K562 (cell line): Measurements from ENCODE around the gene AMMECR1L. TPM values are rescaled to one million over a fixed set of nuclear protein-coding genes. Genes with fewer than 3 reads are reported as not detected.

Source experiments
- ARID3A ChIP-seq: IDR thresholded peaks from 2 replicates; pipeline ENCODE4 v1.6.1; 2012; ENCODE audit warnings: low read depth, low read length, improper control_type of control experiment, borderline replicate concordance
- ARNT ChIP-seq, 2 experiments: fragments of 450-650 bp; IDR thresholded peaks; 2 replicates each; pipeline ENCODE4 v1.6.1; 2016; ENCODE audit warnings: mild to moderate bottlenecking in 1 of 2
- ATF2 ChIP-seq: sonication (generic); formaldehyde crosslinking; IDR thresholded peaks from 2 replicates; pipeline ENCODE4 v1.8.1; 2022; ENCODE audit warnings: missing genetic modification reagents
- ATF3 ChIP-seq, 2 experiments: fragments of 450-650 bp in 1 of 2; sonication (generic) in 1 of 2; formaldehyde crosslinking in 1 of 2; IDR thresholded peaks in 1 of 2; conservative IDR thresholded peaks in 1 of 2; 2 replicates each; pipeline versions ENCODE4 v1.6.1 to v1.8.1; 2016 to 2023; ENCODE audit warnings: mild to moderate bottlenecking in 2 of 2, moderate library complexity in 2 of 2, inconsistent platforms in 1 of 2, missing genetic modification reagents in 1 of 2
- CBX1 ChIP-seq: sonication (generic); IDR thresholded peaks from 2 replicates; pipeline ENCODE4 v1.6.1; 2016; ENCODE audit warnings: antibody characterized with exemption, low read depth, mild to moderate bottlenecking
- CEBPB ChIP-seq: fragments of 450-650 bp; IDR thresholded peaks from 2 replicates; pipeline ENCODE4 v1.6.1; 2016; ENCODE audit warnings: missing genetic modification characterization, missing compliant biosample characterization
- CREB3 ChIP-seq: fragments of 450-650 bp; conservative IDR thresholded peaks from 2 replicates; pipeline ENCODE4 v1.6.1; 2016; ENCODE audit warnings: missing genetic modification characterization, low read depth, mild to moderate bottlenecking, missing compliant biosample characterization, moderate library complexity
- CREM ChIP-seq: IDR thresholded peaks from 2 replicates; pipeline ENCODE4 v1.6.1; 2014; ENCODE audit warnings: antibody characterized with exemption, low read depth
- KAT8 ChIP-seq: fragments of 450-650 bp; IDR thresholded peaks from 2 replicates; pipeline ENCODE4 v1.6.1; 2016; ENCODE audit warnings: low read depth, mild to moderate bottlenecking
- LCOR ChIP-seq: sonication (generic); formaldehyde crosslinking; IDR thresholded peaks from 2 replicates; pipeline ENCODE4 v1.8.0; 2022; ENCODE audit warnings: mild to moderate bottlenecking, missing genetic modification reagents
- MXI1 ChIP-seq: IDR thresholded peaks from 2 replicates; pipeline ENCODE4 v1.6.1; 2011; ENCODE audit warnings: low read depth, mild to moderate bottlenecking, improper control_type of control experiment, low read length
- RCOR1 ChIP-seq, 2 experiments: IDR thresholded peaks; 2 replicates each; pipeline ENCODE4 v1.6.1; 2012; ENCODE audit warnings: low read depth in 2 of 2, low read length in 2 of 2, borderline replicate concordance in 1 of 2, improper control_type of control experiment in 1 of 2
- SFPQ ChIP-seq: fragments of 200-400 bp; formaldehyde crosslinking; IDR thresholded peaks from 2 replicates; pipeline ENCODE4 v1.6.1; 2017; ENCODE audit warnings: mild to moderate bottlenecking, low read depth, low read length, moderate library complexity
- SMAD4 ChIP-seq: fragments of 250-450 bp; sonication (Bioruptor Pico); conservative IDR thresholded peaks from 2 replicates; pipeline ENCODE4 v1.8.0; 2021; ENCODE audit warnings: inconsistent platforms, mild to moderate bottlenecking, moderate library complexity
- SMC3 ChIP-seq: conservative IDR thresholded peaks from 2 replicates; pipeline ENCODE4 v1.6.1; 2011; ENCODE audit warnings: low read depth, low read length, improper control_type of control experiment; ENCODE audit not compliant: insufficient read depth
- SRSF9 ChIP-seq: fragments of 200-400 bp; formaldehyde crosslinking; IDR thresholded peaks from 2 replicates; pipeline ENCODE4 v1.6.1; 2017; ENCODE audit warnings: low read depth, low read length, borderline replicate concordance
- TAL1 ChIP-seq: fragments of 450-650 bp; IDR thresholded peaks from 2 replicates; pipeline ENCODE4 v1.6.1; 2016; ENCODE audit warnings: mild to moderate bottlenecking
- ZNF174 ChIP-seq: fragments of 250-450 bp; sonication (Bioruptor Pico); IDR thresholded peaks from 2 replicates; pipeline ENCODE4 v1.4.0; 2020; ENCODE audit warnings: mild to moderate bottlenecking
- ZNF263 ChIP-seq: sonication (generic); formaldehyde crosslinking; IDR thresholded peaks from 2 replicates; pipeline ENCODE4 v1.8.0; 2022; ENCODE audit warnings: mild to moderate bottlenecking, missing genetic modification reagents, borderline replicate concordance
- ZNF586 ChIP-seq: fragments of 450-650 bp; formaldehyde crosslinking; conservative IDR thresholded peaks from 2 replicates; pipeline ENCODE4 v1.4.0; 2020; ENCODE audit warnings: mild to moderate bottlenecking, moderate library complexity
- polyA plus RNA-seq, 8 experiments: library from polyadenylated mRNA; depleted of rRNA in 4 of 8; stranded (reverse) in 5 of 8; unstranded in 3 of 8; fragments of >200 nt; fragmentation: Nextera tagmentation in 2 of 8; fragmentation: Illumina TruSeq in 1 of 8; extraction: Ambion mirVana in 2 of 8; extraction: Trizol in 1 of 8; gene quantifications; 2 replicates each; pipeline versions ENCODE4 v1.2.1 to v1.2.3, GENCODE V29; 2011 to 2014; ENCODE audit warnings: inconsistent platforms in 1 of 8, missing spikeins in 1 of 8
- total RNA-seq, 7 experiments: library from RNA; depleted of rRNA in 6 of 7; stranded (reverse); fragments of >200 nt in 6 of 7; fragmentation: Illumina TruSeq in 2 of 7; extraction: Trizol in 2 of 7; gene quantifications; 2 replicates each; pipeline versions ENCODE4 v1.2.1 to v1.2.3, GENCODE V29; 2011 to 2021; ENCODE audit warnings: low replicate concordance in 1 of 7

AMMECR1L gene
- total and polyA plus RNA-seq, 9 of the 15 experiments (the other 6 are each of a cell fraction or from before 2014, with no cell fraction given), result 3.7 to 15.3 (median 9.1) TPM

GRCh38 chr2:127864877-127865276 is 20.9 kb downstream of the AMMECR1L start (continued):
- TF ChIP-seq SMC3 (no peak; the same call in 1 of the 2 replicates), ZNF586 (CRISPR knock-in tag) (no peak), KAT8 (no peak), LCOR (CRISPR knock-in tag) (no peak), CREB3 (tag) (no peak), MXI1 (no peak), ZNF263 (no peak), SRSF9 (no peak), CREM (peak; percentile 85), TAL1 (no peak), ATF2 (peak; percentile 55; the same call in 1 of the 2 replicates), ZNF174 (CRISPR knock-in tag) (no peak), CEBPB (tag) (no peak), ARNT (IDR thresholded peaks at IDR 0.05) (no peak), ATF3 (IDR thresholded peaks at IDR 0.05) (peak; percentile 81), ATF3 (CRISPR knock-in tag; conservative IDR thresholded peaks at IDR 0.05) (no peak), CBX1 (no peak), RCOR1 (IDR thresholded peaks at IDR 0.05; ENCODE audit: borderline replicate concordance in 1 of 2, low read depth in 2 of 2, low read length in 2 of 2) (peak in 1 of 2 experiments; percentile 44; a peak in 1 of 4 replicates), ARID3A (no peak), SFPQ (no peak), SMAD4 (CRISPR knock-in tag) (no peak)
